ENCODE measurements around the gene TACC2.

- TF ChIP-seq POLR2AphosphoS5 (IDR thresholded peaks at IDR 0.05; ENCODE audit: low read depth, low read length): no peak
- TF ChIP-seq REST (IDR thresholded peaks at IDR 0.05; ENCODE audit: insufficient read depth in 1 of 2, low read depth in 2 of 2, low read length in 2 of 2): no peak
- TF ChIP-seq TAF1 (IDR thresholded peaks at IDR 0.05; ENCODE audit: borderline replicate concordance, insufficient read depth, low read length): no peak
These were observed 113.3 kb downstream of the TACC2 start for GRCh38 chr10:122102146-122102868.

All from PFSK-1 (cell line).